HG03442 (cell line): Measurements from ENCODE around the gene NEK4.

Source experiments
- ATAC-seq: cut with Tn5 transposase; IDR thresholded peaks from one replicate; pipeline ENCODE4 v1.9.1; 2021; ENCODE audit warnings: mild to moderate bottlenecking, moderate library complexity; ENCODE audit not compliant: unreplicated experiment

NEK4 gene

GRCh38 chr3:52770496-52771333, at the start of gene NEK4:
Gene NEK4, minus strand, starts transcription at chr3:52770940. Its CDS starts 194 bp downstream, at chr3:52770746.
- ATAC-seq, result peak; percentile 95

DNA sequence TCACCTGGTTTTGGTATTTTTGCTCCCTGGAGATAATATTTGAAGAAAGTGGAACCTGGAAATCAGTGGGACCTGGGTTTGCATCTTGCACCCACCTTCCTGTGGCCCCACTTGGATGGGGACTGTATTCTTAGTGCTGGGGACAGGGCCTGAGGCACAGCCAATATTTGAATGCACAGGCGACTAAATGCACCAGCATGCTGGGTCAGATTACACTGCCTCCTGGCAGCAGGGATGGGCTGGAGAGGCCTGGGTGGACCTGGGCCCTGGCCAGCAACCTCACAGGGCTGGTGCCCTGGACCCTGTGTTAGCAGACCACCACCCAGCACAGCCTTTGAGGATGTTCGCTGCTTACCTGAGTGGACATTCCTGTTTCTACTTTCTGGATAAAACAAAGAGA, 49.2 kb upstream of the NEK4 start:
- no peak for ATAC-seq

DNA sequence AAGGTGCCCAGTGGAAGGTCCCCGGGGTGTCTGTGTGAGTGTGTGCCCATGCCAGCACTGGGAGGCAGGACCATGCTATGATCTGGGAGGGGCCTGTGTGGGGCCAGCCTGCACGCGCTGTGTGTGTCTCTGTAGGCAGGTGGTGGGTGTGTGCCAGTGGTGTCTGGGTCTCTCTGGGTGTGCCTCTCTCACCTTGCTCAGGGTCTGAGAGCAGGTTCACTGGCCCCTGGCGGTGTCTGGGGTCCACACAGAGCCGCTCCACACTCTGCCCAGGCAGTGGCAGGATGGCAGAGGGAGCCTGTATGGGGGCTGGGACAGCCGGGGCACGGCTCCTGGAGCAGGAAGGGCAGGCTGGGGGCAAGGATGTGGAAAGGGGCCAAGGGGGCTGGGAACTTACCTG, 47.1 kb upstream of the NEK4 start:
- no peak for ATAC-seq

GRCh38 chr3:52817221-52817620, 46.5 kb upstream of the NEK4 start:
- no peak for ATAC-seq

DNA sequence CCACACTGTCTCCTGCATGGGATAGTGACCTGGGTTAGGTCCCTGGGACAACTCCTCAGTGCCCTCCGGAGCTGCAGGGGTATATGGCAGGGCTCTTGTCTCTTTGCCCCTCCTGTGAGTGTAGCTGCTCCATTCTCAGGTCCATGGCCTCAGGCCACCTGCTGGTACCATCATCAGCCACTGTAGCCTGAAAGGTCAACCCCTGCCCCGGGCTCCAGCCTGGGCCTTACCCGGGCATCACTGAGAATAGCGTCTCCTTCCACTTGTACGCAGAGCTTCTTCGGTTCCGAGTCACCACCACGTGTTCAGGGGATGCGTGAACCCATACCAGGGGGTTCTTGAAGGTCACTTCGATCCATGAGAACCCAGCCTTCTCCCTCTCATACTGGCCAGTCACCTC, 45.9 kb upstream of the NEK4 start:
- no peak for ATAC-seq

DNA sequence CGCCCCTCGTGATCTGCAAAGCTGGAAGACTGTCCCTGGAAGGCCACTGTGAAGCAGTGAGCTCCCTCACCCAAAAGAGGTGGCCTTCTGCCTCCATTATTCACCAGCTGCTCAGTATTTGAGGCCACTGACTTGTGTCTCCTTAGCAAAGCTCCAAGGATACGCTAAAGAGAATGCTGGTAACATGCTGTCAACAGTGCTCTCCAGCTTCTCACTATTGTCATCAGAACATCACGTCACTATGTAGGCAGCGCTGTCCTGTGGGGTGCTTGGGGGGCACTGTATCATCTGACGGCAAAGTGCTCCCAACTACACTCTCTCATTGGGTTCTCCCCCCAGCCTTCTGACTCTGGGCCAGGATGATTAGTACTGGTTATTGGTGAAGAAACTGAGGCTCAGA, 45.5 kb upstream of the NEK4 start:
- no peak for ATAC-seq

DNA sequence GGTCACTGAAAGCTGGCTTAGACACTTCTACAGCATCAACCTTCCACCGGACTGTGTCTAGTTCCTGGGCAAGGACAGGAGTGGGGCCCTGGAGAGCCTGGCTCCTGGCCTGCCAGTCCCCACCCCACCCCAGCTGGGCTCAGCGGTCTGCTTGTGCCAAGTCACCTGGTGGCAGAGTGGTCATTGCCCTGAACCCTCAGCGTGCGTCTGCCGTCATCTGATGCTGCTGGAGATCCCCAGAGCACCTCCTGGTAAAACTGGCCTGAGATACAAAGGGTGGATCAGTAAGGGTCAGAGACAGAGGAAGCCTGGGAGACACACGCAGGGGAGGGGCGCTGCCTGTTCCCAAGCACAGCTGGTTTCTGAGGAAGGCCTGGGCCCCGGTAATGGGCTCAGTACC, 43.1 kb upstream of the NEK4 start:
- no peak for ATAC-seq

GRCh38 chr3:52811452-52812011, 40.8 kb upstream of the NEK4 start:
- no peak for ATAC-seq

- no peak for ATAC-seq
These were observed 40.2 kb upstream of the NEK4 start for GRCh38 chr3:52810923-52811322.

- no peak for ATAC-seq
These were observed 39.1 kb upstream of the NEK4 start for GRCh38 chr3:52809662-52810377.

DNA sequence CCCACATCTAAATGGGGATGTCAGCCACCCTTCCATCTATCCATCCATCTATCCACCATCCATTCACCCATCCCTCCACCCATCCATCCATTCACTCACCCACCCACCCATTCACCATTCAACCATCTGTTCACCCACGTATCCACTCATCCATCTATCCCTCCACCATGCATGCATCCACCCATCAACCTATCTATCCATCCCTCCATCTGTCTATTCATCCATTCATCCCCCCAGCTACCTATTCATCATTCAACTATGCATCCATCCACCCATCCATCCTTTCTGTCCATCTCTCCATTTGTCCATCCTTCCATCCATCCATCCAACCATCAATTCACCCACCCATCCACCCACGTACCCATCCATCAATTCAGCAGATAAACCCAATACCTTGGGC, 38.4 kb upstream of the NEK4 start:
- no peak for ATAC-seq

GRCh38 chr3:52805270-52806039, 34.7 kb upstream of the NEK4 start:
- no peak for ATAC-seq

DNA sequence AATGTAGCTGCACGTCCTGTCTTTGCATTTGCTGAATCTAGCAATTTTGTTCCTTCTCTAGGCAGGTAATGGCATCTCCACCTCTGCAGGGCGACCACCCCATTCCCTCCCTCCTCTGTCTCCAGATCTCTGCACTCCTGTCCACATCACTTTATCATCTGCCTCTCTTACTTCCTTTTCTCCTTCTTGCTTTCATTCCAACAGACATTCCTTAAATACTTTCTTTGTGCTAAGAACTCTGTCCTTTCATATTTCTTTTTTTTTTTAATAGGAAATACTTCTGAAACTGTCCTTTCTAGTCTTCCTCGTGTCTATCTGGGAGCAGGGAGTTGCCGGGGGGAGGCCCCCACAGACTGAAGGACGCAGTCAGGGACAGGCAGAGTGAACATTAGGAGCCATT, 31.1 kb upstream of the NEK4 start:
- no peak for ATAC-seq

GRCh38 chr3:52800079-52800478, 29.3 kb upstream of the NEK4 start:
- no peak for ATAC-seq

- no peak for ATAC-seq
These were observed 28.3 kb upstream of the NEK4 start for GRCh38 chr3:52798978-52799476.

GRCh38 chr3:52798376-52798977, 27.7 kb upstream of the NEK4 start:
- no peak for ATAC-seq

GRCh38 chr3:52796411-52796810, 25.7 kb upstream of the NEK4 start:
- no peak for ATAC-seq

GRCh38 chr3:52795298-52795900, 24.7 kb upstream of the NEK4 start:
- ATAC-seq, result no peak

DNA sequence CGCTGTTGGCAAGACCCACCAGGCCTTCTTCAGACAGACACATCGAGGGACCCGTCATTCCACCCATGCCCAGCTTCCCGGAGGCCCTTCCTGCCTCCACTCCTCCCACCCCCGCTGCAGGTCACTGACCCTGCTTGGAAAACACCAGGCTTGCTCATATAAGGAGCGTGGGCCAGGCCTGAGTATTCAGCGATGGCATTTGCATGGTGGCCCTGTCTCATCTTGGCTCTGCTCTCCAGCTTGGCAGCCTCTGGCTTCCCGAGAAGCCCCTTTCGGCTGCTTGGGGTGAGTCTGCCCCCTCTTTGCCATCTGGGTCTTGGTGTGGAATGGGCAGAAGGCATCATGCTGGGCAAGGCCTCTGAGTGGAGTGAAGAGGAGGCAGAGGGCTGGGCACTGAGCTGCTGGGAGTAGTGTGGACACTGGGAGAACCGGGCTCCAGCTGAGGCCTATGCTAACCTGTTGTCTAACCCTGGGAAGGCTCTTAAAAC, 23.9 kb upstream of the NEK4 start, which contains the start of gene ITIH3:
Gene ITIH3, plus strand, starts transcription at position 185 of the 488 bp plus-strand sequence. Its CDS starts 8 bp downstream, at position 193.
- ATAC-seq, result no peak
